MCF 10A (cell line): ENCODE results near the gene SHQ1. TPM values are rescaled to one million over a fixed set of nuclear protein-coding genes. Genes with fewer than 3 reads are reported as not detected.

Experiments used
- BruUV-seq: library from RNA; stranded (reverse); fragments of 400-500 nt; replicated peaks from 2 replicates; lab custom pipeline; 2021; lab: Mats Ljungman, UMichigan
- CTCF ChIA-PET: fragments of 300-600 bp; sonication (Branson Sonifier 250); formaldehyde crosslinking; extraction: SDS; loops from one replicate; lab custom pipeline; 2021; ENCODE audit warnings: antibody characterized with exemption, inconsistent platforms; lab: Yijun Ruan, JAX
- POLR2A ChIA-PET: fragments of 300-600, 350-650 bp; sonication (Branson Sonifier 250); formaldehyde crosslinking; extraction: SDS; loops from one replicate; lab custom pipeline; 2020; ENCODE audit warnings: antibody characterized with exemption, inconsistent platforms; lab: Yijun Ruan, JAX
- DNase-seq: peaks from one replicate; pipeline ENCODE4 v3.0.0-alpha.2; 2018; ENCODE audit not compliant: unreplicated experiment
- H3K27ac Mint-ChIP-seq: one replicate; pipeline ENCODE4 v1.8.0; 2022; ENCODE audit warnings: mild to moderate bottlenecking, low read depth, mixed read lengths; ENCODE audit not compliant: unreplicated experiment
- H3K27me3 Mint-ChIP-seq: one replicate; pipeline ENCODE4 v1.8.0; 2022; ENCODE audit warnings: mixed read lengths; ENCODE audit not compliant: insufficient read depth, unreplicated experiment
- H3K36me3 Mint-ChIP-seq: one replicate; pipeline ENCODE4 v1.8.0; 2022; ENCODE audit warnings: mild to moderate bottlenecking, moderate library complexity, mixed read lengths; ENCODE audit not compliant: insufficient read depth, unreplicated experiment
- H3K4me1 Mint-ChIP-seq: one replicate; pipeline ENCODE4 v1.8.0; 2022; ENCODE audit warnings: mixed read lengths; ENCODE audit not compliant: insufficient read depth, unreplicated experiment
- H3K4me3 Mint-ChIP-seq: one replicate; pipeline ENCODE4 v1.8.0; 2022; ENCODE audit warnings: mild to moderate bottlenecking, moderate library complexity, mixed read lengths; ENCODE audit not compliant: unreplicated experiment
- H3K9me3 Mint-ChIP-seq: one replicate; pipeline ENCODE4 v1.8.0; 2022; ENCODE audit warnings: mixed read lengths; ENCODE audit not compliant: unreplicated experiment
- intact Hi-C: fragments of 100-400 bp; cut with micrococcal nuclease; formaldehyde crosslinking; loops from 2 replicates; pipeline ENCODE4 v1.14.1; 2022
- total RNA-seq: library from RNA; stranded (reverse); gene quantifications from 2 replicates; pipeline ENCODE4 v1.2.3, GENCODE V29; 2022
- TF ChIP-seq, protein P1 (sequence below): fragments of 200-600 bp; IDR thresholded peaks from one replicate; pipeline ENCODE4 v1.8.0; 2022; ENCODE audit warnings: antibody characterized with exemption, mild to moderate bottlenecking; ENCODE audit not compliant: unreplicated experiment

The SHQ1 gene
- total RNA-seq, 1 experiment from 2014 or later, result 17.4 TPM

- no peak for DNase-seq
- H3K36me3 Mint-ChIP-seq, result no peaks in the 10 kb centered on the region
- ChIA-PET POLR2A (no interaction called here), CTCF (interaction anchor here (0.7 to 1.0 kb wide), 2 partner anchors 13 to 40 kb away, joined by 3 to 4 read pairs; no protein-coding TSS in a partner anchor)
- intact Hi-C loops, result no loop called here
- H3K4me3 Mint-ChIP-seq, result no peak overlapping the region
- no peaks in the 10 kb centered on the region for H3K4me1 Mint-ChIP-seq
- H3K9me3 Mint-ChIP-seq, result no peaks in the 10 kb centered on the region
- no peak overlapping the region for H3K27ac Mint-ChIP-seq
- BruUV-seq, result no TSS peak
- peaks cover 8% of the 10 kb centered on the region for H3K27me3 Mint-ChIP-seq
- TF ChIP-seq, protein P1, sequence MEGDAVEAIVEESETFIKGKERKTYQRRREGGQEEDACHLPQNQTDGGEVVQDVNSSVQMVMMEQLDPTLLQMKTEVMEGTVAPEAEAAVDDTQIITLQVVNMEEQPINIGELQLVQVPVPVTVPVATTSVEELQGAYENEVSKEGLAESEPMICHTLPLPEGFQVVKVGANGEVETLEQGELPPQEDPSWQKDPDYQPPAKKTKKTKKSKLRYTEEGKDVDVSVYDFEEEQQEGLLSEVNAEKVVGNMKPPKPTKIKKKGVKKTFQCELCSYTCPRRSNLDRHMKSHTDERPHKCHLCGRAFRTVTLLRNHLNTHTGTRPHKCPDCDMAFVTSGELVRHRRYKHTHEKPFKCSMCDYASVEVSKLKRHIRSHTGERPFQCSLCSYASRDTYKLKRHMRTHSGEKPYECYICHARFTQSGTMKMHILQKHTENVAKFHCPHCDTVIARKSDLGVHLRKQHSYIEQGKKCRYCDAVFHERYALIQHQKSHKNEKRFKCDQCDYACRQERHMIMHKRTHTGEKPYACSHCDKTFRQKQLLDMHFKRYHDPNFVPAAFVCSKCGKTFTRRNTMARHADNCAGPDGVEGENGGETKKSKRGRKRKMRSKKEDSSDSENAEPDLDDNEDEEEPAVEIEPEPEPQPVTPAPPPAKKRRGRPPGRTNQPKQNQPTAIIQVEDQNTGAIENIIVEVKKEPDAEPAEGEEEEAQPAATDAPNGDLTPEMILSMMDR, result no peak
Observed at GRCh38 chr3:72872183-72872582, 23.9 kb upstream of the SHQ1 start.

- CTCF ChIA-PET, result interaction anchor here (0.6 to 0.8 kb wide), 4 partner anchors 11 to 223 kb away, joined by 3 to 5 read pairs (median 4); no protein-coding TSS in a partner anchor
- intact Hi-C loops, result no loop called here
Observed at GRCh38 chr3:72862314-72863090, 14.3 kb upstream of the SHQ1 start.

GRCh38 chr3:72860846-72861245, 12.6 kb upstream of the SHQ1 start:
- H3K9me3 Mint-ChIP-seq, result no peaks in the 10 kb centered on the region
- no peak overlapping the region for H3K4me3 Mint-ChIP-seq
- DNase-seq, result no peak
- no peaks in the 10 kb centered on the region for H3K27me3 Mint-ChIP-seq
- no peak overlapping the region for H3K27ac Mint-ChIP-seq
- ChIA-PET POLR2A (no interaction called here), CTCF (interaction anchor here (1.1 to 3.4 kb wide), 2 partner anchors 9 to 10 kb away, joined by 3 to 13 read pairs; no protein-coding TSS in a partner anchor)
- no peaks in the 10 kb centered on the region for H3K4me1 Mint-ChIP-seq
- TF ChIP-seq, protein P1, result no peak
- intact Hi-C loops, result no loop called here
- no TSS peak for BruUV-seq
- no peaks in the 10 kb centered on the region for H3K36me3 Mint-ChIP-seq

More at GRCh38 chr3:72862314-72863090, 14.3 kb upstream of the SHQ1 start:
- POLR2A ChIA-PET, result interaction anchor here (0.9 kb wide), 1 partner anchor 14 kb away, joined by 4 read pairs; no protein-coding TSS in a partner anchor
- Mint-ChIP-seq H3K36me3 (no peaks in the 10 kb centered on the region), H3K4me1 (no peaks in the 10 kb centered on the region), H3K9me3 (no peaks in the 10 kb centered on the region), H3K4me3 (no peak overlapping the region), H3K27ac (no peak overlapping the region), H3K27me3 (no peaks in the 10 kb centered on the region)
- no peak for DNase-seq
- BruUV-seq, result no TSS peak
- TF ChIP-seq, protein P1, result no peak

- ChIA-PET POLR2A (interaction anchor here (0.5 kb wide), 1 partner anchor 27 kb away, joined by 4 read pairs; no protein-coding TSS in a partner anchor), CTCF (interaction anchor here (0.6 to 3.4 kb wide), 4 partner anchors 9 to 374 kb away, joined by 3 to 13 read pairs (median 5); no protein-coding TSS in a partner anchor)
- Mint-ChIP-seq H3K27me3 (no peaks in the 10 kb centered on the region), H3K9me3 (no peaks in the 10 kb centered on the region), H3K4me3 (no peak overlapping the region), H3K36me3 (no peaks in the 10 kb centered on the region), H3K27ac (no peak overlapping the region), H3K4me1 (no peaks in the 10 kb centered on the region)
- BruUV-seq, result no TSS peak
- intact Hi-C loops, result no loop called here
- DNase-seq, result no peak
- TF ChIP-seq, protein P1, result no peak
Observed at GRCh38 chr3:72860053-72860452, 11.8 kb upstream of the SHQ1 start.
